ENCODE results near the gene MRPS12.
"Not testable (repeated sequence)": the region's sequence is repeated elsewhere in the genome, so short reads cannot be mapped to it uniquely, and the experiment has no call there.

Gene MRPS12

DNA sequence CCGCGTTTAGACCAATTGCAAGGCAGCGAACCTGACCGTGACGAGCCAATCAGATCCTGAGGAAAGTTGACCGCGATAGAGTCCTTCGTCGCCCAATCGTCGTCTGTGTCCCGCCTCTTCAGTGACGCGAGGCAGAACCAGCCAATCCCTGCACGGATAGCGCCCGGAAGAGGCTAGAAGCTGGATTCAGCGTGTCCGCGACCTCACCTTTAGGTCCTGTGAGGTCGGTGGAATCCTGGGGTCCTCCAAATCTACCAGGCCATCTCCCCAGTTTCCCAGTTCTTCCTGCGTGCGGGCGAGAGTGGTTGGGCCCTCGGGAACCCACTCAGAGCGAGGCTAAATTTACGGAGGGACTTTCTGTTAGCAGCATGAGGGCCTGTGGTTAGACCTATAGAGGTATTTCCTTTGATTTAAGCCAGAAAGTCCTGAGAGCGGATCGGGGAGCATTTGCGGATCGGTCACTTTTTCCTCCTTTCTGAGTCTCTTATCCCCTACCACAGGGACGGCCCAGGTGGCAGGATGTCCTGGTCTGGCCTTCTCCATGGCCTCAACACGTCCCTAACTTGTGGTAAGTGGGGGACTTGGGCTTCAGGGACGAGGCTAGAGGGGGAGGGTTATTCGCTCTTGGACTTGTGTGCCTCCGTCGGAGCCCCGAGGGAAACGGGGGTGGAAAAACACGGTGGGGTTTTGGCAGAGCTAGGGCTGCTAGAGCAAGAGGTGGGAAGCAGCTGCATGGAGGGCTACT, at the start of gene MRPS12:
Gene MRPS12, plus strand, starts transcription at position 169 of the 745 bp plus-strand sequence. Its CDS starts 351 bp downstream, at position 520.
- peak; percentile 99 for DNase-seq (ENCODE audit: extremely low spot score)
- TF ChIP-seq, protein P1, sequence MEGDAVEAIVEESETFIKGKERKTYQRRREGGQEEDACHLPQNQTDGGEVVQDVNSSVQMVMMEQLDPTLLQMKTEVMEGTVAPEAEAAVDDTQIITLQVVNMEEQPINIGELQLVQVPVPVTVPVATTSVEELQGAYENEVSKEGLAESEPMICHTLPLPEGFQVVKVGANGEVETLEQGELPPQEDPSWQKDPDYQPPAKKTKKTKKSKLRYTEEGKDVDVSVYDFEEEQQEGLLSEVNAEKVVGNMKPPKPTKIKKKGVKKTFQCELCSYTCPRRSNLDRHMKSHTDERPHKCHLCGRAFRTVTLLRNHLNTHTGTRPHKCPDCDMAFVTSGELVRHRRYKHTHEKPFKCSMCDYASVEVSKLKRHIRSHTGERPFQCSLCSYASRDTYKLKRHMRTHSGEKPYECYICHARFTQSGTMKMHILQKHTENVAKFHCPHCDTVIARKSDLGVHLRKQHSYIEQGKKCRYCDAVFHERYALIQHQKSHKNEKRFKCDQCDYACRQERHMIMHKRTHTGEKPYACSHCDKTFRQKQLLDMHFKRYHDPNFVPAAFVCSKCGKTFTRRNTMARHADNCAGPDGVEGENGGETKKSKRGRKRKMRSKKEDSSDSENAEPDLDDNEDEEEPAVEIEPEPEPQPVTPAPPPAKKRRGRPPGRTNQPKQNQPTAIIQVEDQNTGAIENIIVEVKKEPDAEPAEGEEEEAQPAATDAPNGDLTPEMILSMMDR (IDR thresholded peaks at IDR 0.05; ENCODE audit: control extremely low read depth, extremely low read depth, low read depth, missing control alignments) = no peak
- ChIA-PET POLR2A (interaction anchor here (0.6 kb wide), 1 partner anchor 635 kb away, joined by 3 read pairs; no protein-coding TSS in a partner anchor), CTCF (interaction anchor here (0.7 to 4.7 kb wide), 69 partner anchors 8 to 536 kb away, joined by 3 to 31 read pairs (median 4); partner anchors contain the start of genes ACTN4, CCER2, FAM98C and NFKBIB)

DNA sequence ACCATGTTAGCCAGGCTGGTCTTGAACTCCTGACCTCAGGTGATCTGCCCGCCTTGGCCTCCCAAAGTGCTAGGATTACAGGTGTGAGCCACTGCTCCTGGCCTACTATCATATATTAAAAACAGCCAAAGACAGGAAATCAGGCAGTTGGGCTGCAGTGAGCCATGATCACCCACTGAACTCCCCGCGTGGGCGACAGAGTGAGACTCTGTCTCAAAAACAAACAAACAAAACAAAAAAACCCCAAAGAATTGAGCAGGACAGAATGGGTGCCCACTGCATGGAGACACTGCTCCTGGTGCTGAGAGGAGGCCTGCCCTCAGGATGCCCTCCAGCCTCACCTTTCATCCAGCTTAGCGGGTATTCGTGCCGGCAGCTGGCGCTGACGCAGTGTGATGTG, 47.5 kb upstream of the MRPS12 start:
- ChIA-PET POLR2A (no interaction called here), CTCF (no interaction called here)
- TF ChIP-seq, protein P1 (IDR thresholded peaks at IDR 0.05; ENCODE audit: control extremely low read depth, extremely low read depth, low read depth, missing control alignments) = no peak
- DNase-seq (ENCODE audit: extremely low spot score) = no peak

DNA sequence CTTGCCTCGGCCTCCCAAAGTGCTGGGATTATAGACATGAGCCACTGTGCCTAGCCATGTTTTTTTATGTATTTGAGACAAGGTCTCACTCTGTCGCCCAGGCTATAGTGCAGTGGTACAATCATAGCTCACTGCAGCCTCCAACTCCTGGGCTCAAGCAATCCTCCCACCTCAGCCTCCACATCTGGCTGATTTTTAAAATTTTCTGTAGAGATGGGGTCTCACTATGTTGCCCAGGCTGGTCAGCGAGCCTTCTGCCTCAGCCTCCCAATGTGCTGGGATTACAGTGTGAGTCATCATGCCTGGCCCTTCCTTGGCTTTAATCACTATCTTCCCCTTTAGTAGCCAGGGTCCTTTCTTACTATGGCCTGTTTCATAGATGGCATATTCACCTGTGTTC, 46.1 kb upstream of the MRPS12 start:
- CTCF ChIA-PET = interaction anchor here (4.6 kb wide), 1 partner anchor 8 kb away, joined by 64 read pairs; the partner anchor contains the start of gene RINL
- POLR2A ChIA-PET = not testable (repeated sequence)

DNA sequence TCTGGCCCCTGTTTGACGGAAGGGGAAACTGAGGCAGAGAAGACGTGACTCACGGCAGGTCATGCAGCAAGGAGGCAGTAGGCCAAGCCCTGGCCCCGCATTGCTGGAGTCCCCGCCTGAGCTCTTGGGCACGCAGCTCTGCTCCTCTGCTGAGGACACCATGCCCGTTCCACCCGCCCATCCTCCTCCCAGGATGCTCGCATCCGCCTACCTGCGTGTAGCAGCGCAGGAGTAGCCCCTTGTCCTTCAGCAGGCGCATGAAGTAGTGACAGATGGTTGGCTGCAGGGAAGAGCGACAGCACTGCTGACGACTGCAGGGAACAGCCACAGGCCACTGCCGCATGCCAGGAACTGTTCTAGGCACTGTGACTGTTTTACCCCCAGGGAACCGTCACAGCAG, 41.9 kb upstream of the MRPS12 start:
- CTCF ChIA-PET = interaction anchor here (1.2 to 4.6 kb wide), 8 partner anchors 8 to 411 kb away, joined by 3 to 64 read pairs (median 10); partner anchors contain the start of genes MRPS12, RINL and SARS2
- TF ChIP-seq, protein P1 (IDR thresholded peaks at IDR 0.05; ENCODE audit: control extremely low read depth, extremely low read depth, low read depth, missing control alignments) = no peak
- POLR2A ChIA-PET = no interaction called here
- DNase-seq (ENCODE audit: extremely low spot score) = no peak

More for the DNA sequence above, 46.1 kb upstream of the MRPS12 start:
- not testable (repeated sequence) for DNase-seq (ENCODE audit: extremely low spot score)

DNA sequence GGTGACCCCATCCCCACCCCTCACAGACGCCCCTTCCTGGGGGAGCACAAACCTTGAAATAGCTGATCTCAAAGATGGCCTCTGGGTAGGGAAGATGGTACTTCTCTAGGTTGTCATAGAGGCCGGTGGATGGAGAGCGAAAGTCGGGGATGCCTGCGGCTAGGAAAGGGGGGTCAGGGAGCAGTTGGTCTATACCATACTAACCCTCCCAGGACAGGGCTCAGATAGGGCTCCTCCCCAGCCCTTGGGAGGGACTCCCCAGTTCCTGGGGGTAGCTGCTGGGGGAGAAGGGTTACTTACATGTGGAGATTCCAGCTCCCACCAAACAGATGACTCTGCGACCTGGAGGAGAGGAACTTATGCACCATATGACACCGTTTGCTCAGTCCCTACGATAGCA, 40.9 kb upstream of the MRPS12 start:
- TF ChIP-seq, protein P1 (IDR thresholded peaks at IDR 0.05; ENCODE audit: control extremely low read depth, extremely low read depth, low read depth, missing control alignments) = no peak
- ChIA-PET CTCF (interaction anchor here (1.2 to 3.9 kb wide), 2 partner anchors 41 to 120 kb away, joined by 3 to 19 read pairs; partner anchors contain the start of genes MRPS12 and SARS2), POLR2A (no interaction called here)
- DNase-seq (ENCODE audit: extremely low spot score) = no peak

DNA sequence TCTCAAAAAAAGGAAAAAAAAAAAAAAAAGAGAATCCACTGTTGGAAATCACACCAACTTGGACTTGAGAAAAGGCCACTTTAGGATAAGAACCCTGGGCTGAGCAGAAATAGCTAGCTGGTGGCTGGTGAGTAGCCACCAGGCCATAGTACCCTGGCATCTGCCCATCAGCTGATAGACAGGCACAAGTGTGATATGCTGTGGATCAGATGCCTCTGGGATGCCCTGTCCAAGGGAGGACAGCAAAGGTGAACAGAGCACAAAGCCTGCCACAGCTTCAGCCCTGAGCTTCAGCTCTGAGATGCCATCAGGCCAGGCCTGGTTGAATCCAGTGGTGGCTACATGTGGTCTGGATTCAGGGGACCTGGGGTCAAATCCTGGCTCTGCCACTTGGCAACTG, 40.1 kb upstream of the MRPS12 start:
- CTCF ChIA-PET = no interaction called here
- POLR2A ChIA-PET = no interaction called here

More for the DNA sequence above, 40.1 kb upstream of the MRPS12 start:
- no peak for DNase-seq (ENCODE audit: extremely low spot score)
- TF ChIP-seq, protein P1 (IDR thresholded peaks at IDR 0.05; ENCODE audit: control extremely low read depth, extremely low read depth, low read depth, missing control alignments) = no peak

All from GM10248 (cell line).